BE2C (cell line): Measurements from ENCODE around the gene MAN2A2.

ENCODE experiments used
- DNase-seq: peaks from one replicate; pipeline ENCODE4 v3.0.0-alpha.2; 2020
- H3K27me3 ChIP-seq: fragments of 250-450 bp; sonication (Bioruptor Pico); 2 replicates; pipeline ENCODE4 v1.5.1; 2020; ENCODE audit warnings: mild to moderate bottlenecking
- H3K36me3 ChIP-seq: fragments of 250-450 bp; sonication (Bioruptor Pico); 2 replicates; pipeline ENCODE4 v1.5.1; 2020; ENCODE audit warnings: mild to moderate bottlenecking
- H3K4me1 ChIP-seq: fragments of 250-450 bp; sonication (Bioruptor Pico); 2 replicates; pipeline ENCODE4 v1.5.1; 2020
- H3K4me3 ChIP-seq: 2 replicates; pipeline ENCODE4 v1.5.1; 2011; ENCODE audit warnings: low read depth, low read length
- H3K9me3 ChIP-seq: fragments of 250-450 bp; sonication (Bioruptor Pico); 2 replicates; pipeline ENCODE4 v1.5.1; 2020
- TF ChIP-seq, protein P1 (sequence below): IDR thresholded peaks from 2 replicates; pipeline ENCODE4 v1.5.1; 2012; ENCODE audit warnings: mild to moderate bottlenecking, low read depth, low read length

The MAN2A2 gene

DNA sequence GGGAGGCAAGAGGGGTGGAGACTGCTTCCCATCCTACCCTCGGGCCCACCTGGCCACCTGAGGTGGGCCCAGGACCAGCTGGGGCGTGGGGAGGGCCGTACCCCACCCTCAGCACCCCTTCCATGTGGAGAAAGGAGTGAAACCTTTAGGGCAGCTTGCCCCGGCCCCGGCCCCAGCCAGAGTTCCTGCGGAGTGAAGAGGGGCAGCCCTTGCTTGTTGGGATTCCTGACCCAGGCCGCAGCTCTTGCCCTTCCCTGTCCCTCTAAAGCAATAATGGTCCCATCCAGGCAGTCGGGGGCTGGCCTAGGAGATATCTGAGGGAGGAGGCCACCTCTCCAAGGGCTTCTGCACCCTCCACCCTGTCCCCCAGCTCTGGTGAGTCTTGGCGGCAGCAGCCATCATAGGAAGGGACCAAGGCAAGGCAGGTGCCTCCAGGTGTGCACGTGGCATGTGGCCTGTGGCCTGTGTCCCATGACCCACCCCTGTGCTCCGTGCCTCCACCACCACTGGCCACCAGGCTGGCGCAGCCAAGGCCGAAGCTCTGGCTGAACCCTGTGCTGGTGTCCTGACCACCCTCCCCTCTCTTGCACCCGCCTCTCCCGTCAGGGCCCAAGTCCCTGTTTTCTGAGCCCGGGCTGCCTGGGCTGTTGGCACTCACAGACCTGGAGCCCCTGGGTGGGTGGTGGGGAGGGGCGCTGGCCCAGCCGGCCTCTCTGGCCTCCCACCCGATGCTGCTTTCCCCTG lies 21.0 kb upstream of the MAN2A2 start:
- H3K9me3 ChIP-seq = no peaks in the 10 kb centered on the region
- H3K27me3 ChIP-seq = no peaks in the 10 kb centered on the region
- H3K4me3 ChIP-seq = no peak overlapping the region
- peaks cover 11% of the 10 kb centered on the region for H3K36me3 ChIP-seq
- no peak for DNase-seq
- no peaks in the 10 kb centered on the region for H3K4me1 ChIP-seq
- TF ChIP-seq, protein P1, sequence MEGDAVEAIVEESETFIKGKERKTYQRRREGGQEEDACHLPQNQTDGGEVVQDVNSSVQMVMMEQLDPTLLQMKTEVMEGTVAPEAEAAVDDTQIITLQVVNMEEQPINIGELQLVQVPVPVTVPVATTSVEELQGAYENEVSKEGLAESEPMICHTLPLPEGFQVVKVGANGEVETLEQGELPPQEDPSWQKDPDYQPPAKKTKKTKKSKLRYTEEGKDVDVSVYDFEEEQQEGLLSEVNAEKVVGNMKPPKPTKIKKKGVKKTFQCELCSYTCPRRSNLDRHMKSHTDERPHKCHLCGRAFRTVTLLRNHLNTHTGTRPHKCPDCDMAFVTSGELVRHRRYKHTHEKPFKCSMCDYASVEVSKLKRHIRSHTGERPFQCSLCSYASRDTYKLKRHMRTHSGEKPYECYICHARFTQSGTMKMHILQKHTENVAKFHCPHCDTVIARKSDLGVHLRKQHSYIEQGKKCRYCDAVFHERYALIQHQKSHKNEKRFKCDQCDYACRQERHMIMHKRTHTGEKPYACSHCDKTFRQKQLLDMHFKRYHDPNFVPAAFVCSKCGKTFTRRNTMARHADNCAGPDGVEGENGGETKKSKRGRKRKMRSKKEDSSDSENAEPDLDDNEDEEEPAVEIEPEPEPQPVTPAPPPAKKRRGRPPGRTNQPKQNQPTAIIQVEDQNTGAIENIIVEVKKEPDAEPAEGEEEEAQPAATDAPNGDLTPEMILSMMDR = no peak

DNA sequence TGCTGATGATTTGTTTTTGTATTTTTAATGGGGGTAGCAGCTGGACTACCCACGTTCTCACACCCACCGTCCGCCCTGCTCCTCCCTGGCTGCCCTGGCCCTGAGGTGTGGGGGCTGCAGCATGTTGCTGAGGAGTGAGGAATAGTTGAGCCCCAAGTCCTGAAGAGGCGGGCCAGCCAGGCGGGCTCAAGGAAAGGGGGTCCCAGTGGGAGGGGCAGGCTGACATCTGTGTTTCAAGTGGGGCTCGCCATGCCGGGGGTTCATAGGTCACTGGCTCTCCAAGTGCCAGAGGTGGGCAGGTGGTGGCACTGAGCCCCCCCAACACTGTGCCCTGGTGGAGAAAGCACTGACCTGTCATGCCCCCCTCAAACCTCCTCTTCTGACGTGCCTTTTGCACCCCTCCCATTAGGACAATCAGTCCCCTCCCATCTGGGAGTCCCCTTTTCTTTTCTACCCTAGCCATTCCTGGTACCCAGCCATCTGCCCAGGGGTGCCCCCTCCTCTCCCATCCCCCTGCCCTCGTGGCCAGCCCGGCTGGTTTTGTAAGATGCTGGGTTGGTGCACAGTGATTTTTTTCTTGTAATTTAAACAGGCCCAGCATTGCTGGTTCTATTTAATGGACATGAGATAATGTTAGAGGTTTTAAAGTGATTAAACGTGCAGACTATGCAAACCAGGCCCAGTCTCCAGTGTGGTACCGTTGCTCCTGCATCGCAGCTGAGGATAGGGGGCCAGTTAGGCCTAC lies 20.1 kb upstream of the MAN2A2 start:
- Histone ChIP-seq H3K9me3 (no peaks in the 10 kb centered on the region), H3K4me3 (no peak overlapping the region), H3K27me3 (no peaks in the 10 kb centered on the region), H3K36me3 (peaks cover 10% of the 10 kb centered on the region), H3K4me1 (no peaks in the 10 kb centered on the region)
- TF ChIP-seq, protein P1 = no peak
- no peak for DNase-seq

DNA sequence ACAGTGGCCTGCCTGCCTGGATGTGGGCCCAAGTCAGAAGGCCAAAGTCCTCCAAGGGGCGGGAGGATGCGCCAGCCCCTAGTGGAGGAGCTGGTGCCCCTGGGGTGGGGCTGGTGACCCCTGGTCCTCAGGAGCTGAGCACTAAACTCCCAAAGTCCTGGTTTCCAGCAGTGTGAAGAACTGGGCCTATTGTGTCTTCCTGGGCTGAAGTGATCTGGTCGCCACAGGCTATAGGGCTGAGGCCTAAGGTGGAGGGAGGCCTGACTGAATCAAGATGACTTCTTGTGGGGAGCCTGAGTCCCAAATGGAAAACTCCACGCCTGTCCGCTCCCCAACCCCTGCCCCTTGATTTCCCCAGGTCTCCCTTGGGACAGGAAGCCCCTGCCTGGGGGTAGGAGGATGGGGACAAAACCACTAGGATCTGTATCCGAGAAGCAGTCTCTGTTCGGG lies 19.6 kb upstream of the MAN2A2 start:
- peaks cover 6% of the 10 kb centered on the region for H3K36me3 ChIP-seq
- H3K4me1 ChIP-seq = no peaks in the 10 kb centered on the region
- no peak for DNase-seq
- no peak overlapping the region for H3K4me3 ChIP-seq
- H3K27me3 ChIP-seq = no peaks in the 10 kb centered on the region
- no peaks in the 10 kb centered on the region for H3K9me3 ChIP-seq
- TF ChIP-seq, protein P1 = no peak

DNA sequence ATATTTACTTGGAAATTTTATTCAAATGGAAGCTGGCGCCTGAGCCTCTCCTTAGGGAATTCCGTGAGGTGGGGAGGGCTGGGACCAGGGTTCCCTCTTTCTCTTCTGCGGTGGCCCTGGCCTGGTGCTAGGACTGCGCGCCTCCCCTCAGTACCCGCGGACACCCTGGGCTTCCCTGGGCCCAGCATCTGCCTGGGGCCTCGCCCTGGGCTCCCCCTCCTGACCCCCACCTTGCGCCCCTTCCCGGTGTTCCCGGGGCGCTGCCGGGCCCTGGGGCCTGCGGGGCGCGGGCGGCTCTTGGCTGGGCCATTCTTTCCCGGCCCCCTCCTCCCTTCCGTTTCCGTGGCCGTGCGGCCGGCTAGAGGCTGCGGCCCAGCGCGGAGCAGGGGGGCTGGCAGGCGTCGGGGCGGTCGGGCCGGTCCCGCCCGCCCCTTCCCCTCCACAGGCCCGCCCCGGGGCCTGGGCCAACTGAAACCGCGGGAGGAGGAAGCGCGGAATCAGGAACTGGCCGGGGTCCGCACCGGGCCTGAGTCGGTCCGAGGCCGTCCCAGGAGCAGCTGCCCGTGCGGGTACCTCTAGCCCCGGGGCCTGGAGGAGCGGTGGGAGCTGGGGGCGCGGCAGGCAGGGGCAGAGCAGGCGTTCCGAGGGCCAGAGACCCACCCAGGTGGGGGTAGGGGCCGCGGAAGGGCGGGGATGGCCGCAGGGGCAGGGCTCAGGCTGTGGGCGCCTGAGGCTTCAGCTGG lies 19.0 kb upstream of the MAN2A2 start, which contains the start of gene FES:
TSS of gene FES (plus strand) at position 529 of the 743 bp plus-strand sequence. CDS start 542 bp downstream, outside the sequence.
- Histone ChIP-seq H3K4me1 (no peaks in the 10 kb centered on the region), H3K27me3 (no peaks in the 10 kb centered on the region), H3K4me3 (no peak within 1 kb of the TSS), H3K36me3 (peaks cover 6% of the 10 kb centered on the region), H3K9me3 (no peaks in the 10 kb centered on the region)
- no peak for DNase-seq
- TF ChIP-seq, protein P1 = no peak

DNA sequence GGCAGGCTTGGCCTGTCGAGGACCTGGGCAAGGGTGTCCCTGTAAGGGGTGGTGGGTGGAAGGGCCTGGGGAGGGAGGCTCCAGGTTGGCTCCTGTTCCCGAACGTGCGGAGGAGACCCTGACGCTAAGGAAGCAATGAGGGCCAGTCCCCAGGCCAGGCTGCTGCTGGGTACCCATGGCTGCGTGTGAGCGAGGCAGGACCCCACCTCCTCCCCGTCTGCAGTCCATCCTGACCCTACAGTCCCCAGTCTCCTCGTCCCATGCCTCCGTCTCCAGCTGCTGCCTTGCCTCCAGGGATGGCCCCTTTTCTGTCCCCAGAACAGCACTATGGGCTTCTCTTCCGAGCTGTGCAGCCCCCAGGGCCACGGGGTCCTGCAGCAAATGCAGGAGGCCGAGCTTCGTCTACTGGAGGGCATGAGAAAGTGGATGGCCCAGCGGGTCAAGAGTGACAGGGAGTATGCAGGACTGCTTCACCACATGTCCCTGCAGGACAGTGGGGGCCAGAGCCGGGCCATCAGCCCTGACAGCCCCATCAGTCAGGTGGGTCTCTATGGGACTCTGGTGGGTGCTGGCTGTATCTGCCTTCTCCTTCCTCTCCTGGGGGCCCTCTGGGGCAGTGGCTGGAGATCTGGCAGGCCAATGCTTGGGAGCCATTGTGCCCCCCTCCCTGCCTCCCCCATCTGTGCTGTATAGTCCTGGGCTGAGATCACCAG lies 18.2 kb upstream of the MAN2A2 start:
- TF ChIP-seq, protein P1 = no peak
- Histone ChIP-seq H3K4me1 (no peaks in the 10 kb centered on the region), H3K27me3 (no peaks in the 10 kb centered on the region), H3K4me3 (no peak overlapping the region), H3K36me3 (peaks cover 2% of the 10 kb centered on the region), H3K9me3 (no peaks in the 10 kb centered on the region)
- DNase-seq = no peak
